GM12878 (cell line): ENCODE data around the gene SYCE1L.

Experiments used
- CBFB ChIP-seq: IDR thresholded peaks from 2 replicates; pipeline ENCODE4 v1.6.1; 2016; ENCODE audit warnings: antibody characterized with exemption, low read depth
- CBX3 ChIP-seq: fragments of 200-600 bp; sonication (generic); IDR thresholded peaks from 2 replicates; pipeline ENCODE4 v1.6.1; 2016; ENCODE audit warnings: low read depth, borderline replicate concordance
- CHD4 ChIP-seq: fragments of 200-600 bp; sonication (generic); IDR thresholded peaks from 2 replicates; pipeline ENCODE4 v1.6.1; 2016; ENCODE audit warnings: mild to moderate bottlenecking
- DPF2 ChIP-seq: fragments of 450-650 bp; IDR thresholded peaks from 2 replicates; pipeline ENCODE4 v1.6.1; 2017; ENCODE audit warnings: mild to moderate bottlenecking
- NFYB ChIP-seq: IDR thresholded peaks from 2 replicates; pipeline ENCODE4 v1.6.1; 2011; ENCODE audit warnings: low read depth, mild to moderate bottlenecking, low read length, improper control_type of control experiment, moderate library complexity; ENCODE audit not compliant: insufficient read depth
- POLR2A ChIP-seq: IDR thresholded peaks from 2 replicates; pipeline ENCODE4 v1.6.1; 2011; ENCODE audit warnings: low read depth, mild to moderate bottlenecking, low read length
- STAT3 ChIP-seq: IDR thresholded peaks from 2 replicates; pipeline ENCODE4 v1.6.1; 2011; ENCODE audit warnings: low read depth, low read length, improper control_type of control experiment
- TF ChIP-seq, protein P1 (sequence below): fragments of 450-650 bp; IDR thresholded peaks from 2 replicates; pipeline ENCODE4 v1.6.1; 2016; ENCODE audit warnings: mild to moderate bottlenecking
- TF ChIP-seq, protein P2 (sequence below): fragments of 450-650 bp; formaldehyde crosslinking; IDR thresholded peaks from 2 replicates; pipeline ENCODE4 v1.5.0; 2022; ENCODE audit warnings: mild to moderate bottlenecking, missing genetic modification characterization
- TF ChIP-seq, protein P3 (sequence below), 3 experiments: IDR thresholded peaks in 2 of 3; conservative IDR thresholded peaks in 1 of 3; 2 replicates each; pipeline ENCODE4 v1.5.1; 2011; ENCODE audit warnings: low read depth in 3 of 3, low read length in 3 of 3, mild to moderate bottlenecking in 3 of 3, control low read depth in 2 of 3, moderate library complexity in 2 of 3, inconsistent platforms in 1 of 3, mixed read lengths in 1 of 3; ENCODE audit not compliant: control insufficient read depth in 2 of 3, insufficient read depth in 1 of 3; ENCODE audit errors: extremely low read depth in 1 of 3
- TF ChIP-seq, protein P4 (sequence below): IDR thresholded peaks from 2 replicates; pipeline ENCODE4 v1.6.1; 2012; ENCODE audit warnings: mild to moderate bottlenecking, low read depth, low read length
- TF ChIP-seq, protein P5 (sequence below): IDR thresholded peaks from 2 replicates; pipeline ENCODE4 v1.6.1; 2011; ENCODE audit warnings: borderline replicate concordance, low read depth, mild to moderate bottlenecking, moderate library complexity, mixed read lengths, low read length; ENCODE audit not compliant: insufficient read depth; ENCODE audit errors: extremely low read length

DNA sequence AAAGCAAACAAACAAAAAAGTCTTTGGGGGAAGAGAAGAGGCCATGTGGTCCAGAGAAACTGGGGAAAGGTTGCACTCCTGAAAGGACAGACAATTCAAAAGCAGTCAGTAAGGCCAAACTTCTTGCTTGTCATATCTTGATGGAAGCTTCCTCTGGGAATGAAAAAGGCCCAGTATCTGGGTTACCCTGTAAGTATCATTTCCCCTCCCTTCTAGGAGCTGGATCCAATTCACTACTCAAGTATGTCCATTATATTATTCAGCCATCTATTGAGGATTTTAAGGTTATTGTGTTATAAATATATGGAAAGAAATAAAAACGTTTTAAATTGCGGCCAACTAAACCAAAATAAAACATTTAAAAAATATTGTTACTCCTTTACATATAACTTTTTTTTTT lies 34.2 kb upstream of the SYCE1L start:
- TF ChIP-seq CHD4, result no peak
- TF ChIP-seq, protein P1, sequence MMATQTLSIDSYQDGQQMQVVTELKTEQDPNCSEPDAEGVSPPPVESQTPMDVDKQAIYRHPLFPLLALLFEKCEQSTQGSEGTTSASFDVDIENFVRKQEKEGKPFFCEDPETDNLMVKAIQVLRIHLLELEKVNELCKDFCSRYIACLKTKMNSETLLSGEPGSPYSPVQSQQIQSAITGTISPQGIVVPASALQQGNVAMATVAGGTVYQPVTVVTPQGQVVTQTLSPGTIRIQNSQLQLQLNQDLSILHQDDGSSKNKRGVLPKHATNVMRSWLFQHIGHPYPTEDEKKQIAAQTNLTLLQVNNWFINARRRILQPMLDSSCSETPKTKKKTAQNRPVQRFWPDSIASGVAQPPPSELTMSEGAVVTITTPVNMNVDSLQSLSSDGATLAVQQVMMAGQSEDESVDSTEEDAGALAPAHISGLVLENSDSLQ, result no peak
- TF ChIP-seq, protein P2, sequence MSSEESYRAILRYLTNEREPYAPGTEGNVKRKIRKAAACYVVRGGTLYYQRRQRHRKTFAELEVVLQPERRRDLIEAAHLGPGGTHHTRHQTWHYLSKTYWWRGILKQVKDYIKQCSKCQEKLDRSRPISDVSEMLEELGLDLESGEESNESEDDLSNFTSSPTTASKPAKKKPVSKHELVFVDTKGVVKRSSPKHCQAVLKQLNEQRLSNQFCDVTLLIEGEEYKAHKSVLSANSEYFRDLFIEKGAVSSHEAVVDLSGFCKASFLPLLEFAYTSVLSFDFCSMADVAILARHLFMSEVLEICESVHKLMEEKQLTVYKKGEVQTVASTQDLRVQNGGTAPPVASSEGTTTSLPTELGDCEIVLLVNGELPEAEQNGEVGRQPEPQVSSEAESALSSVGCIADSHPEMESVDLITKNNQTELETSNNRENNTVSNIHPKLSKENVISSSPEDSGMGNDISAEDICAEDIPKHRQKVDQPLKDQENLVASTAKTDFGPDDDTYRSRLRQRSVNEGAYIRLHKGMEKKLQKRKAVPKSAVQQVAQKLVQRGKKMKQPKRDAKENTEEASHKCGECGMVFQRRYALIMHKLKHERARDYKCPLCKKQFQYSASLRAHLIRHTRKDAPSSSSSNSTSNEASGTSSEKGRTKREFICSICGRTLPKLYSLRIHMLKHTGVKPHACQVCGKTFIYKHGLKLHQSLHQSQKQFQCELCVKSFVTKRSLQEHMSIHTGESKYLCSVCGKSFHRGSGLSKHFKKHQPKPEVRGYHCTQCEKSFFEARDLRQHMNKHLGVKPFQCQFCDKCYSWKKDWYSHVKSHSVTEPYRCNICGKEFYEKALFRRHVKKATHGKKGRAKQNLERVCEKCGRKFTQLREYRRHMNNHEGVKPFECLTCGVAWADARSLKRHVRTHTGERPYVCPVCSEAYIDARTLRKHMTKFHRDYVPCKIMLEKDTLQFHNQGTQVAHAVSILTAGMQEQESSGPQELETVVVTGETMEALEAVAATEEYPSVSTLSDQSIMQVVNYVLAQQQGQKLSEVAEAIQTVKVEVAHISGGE (CRISPR knock-in tag), result no peak
- TF ChIP-seq, protein P3, sequence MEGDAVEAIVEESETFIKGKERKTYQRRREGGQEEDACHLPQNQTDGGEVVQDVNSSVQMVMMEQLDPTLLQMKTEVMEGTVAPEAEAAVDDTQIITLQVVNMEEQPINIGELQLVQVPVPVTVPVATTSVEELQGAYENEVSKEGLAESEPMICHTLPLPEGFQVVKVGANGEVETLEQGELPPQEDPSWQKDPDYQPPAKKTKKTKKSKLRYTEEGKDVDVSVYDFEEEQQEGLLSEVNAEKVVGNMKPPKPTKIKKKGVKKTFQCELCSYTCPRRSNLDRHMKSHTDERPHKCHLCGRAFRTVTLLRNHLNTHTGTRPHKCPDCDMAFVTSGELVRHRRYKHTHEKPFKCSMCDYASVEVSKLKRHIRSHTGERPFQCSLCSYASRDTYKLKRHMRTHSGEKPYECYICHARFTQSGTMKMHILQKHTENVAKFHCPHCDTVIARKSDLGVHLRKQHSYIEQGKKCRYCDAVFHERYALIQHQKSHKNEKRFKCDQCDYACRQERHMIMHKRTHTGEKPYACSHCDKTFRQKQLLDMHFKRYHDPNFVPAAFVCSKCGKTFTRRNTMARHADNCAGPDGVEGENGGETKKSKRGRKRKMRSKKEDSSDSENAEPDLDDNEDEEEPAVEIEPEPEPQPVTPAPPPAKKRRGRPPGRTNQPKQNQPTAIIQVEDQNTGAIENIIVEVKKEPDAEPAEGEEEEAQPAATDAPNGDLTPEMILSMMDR (IDR thresholded peaks at IDR 0.05 in 2 of 3, conservative IDR thresholded peaks at IDR 0.05 in 1 of 3; ENCODE audit: control insufficient read depth in 2 of 3, extremely low read depth in 1 of 3, insufficient read depth in 1 of 3, low read depth in 3 of 3, low read length in 3 of 3), result no peak
- TF ChIP-seq STAT3, result no peak
- TF ChIP-seq NFYB, result no peak
- TF ChIP-seq, protein P4, sequence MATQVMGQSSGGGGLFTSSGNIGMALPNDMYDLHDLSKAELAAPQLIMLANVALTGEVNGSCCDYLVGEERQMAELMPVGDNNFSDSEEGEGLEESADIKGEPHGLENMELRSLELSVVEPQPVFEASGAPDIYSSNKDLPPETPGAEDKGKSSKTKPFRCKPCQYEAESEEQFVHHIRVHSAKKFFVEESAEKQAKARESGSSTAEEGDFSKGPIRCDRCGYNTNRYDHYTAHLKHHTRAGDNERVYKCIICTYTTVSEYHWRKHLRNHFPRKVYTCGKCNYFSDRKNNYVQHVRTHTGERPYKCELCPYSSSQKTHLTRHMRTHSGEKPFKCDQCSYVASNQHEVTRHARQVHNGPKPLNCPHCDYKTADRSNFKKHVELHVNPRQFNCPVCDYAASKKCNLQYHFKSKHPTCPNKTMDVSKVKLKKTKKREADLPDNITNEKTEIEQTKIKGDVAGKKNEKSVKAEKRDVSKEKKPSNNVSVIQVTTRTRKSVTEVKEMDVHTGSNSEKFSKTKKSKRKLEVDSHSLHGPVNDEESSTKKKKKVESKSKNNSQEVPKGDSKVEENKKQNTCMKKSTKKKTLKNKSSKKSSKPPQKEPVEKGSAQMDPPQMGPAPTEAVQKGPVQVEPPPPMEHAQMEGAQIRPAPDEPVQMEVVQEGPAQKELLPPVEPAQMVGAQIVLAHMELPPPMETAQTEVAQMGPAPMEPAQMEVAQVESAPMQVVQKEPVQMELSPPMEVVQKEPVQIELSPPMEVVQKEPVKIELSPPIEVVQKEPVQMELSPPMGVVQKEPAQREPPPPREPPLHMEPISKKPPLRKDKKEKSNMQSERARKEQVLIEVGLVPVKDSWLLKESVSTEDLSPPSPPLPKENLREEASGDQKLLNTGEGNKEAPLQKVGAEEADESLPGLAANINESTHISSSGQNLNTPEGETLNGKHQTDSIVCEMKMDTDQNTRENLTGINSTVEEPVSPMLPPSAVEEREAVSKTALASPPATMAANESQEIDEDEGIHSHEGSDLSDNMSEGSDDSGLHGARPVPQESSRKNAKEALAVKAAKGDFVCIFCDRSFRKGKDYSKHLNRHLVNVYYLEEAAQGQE, result no peak
- TF ChIP-seq CBFB, result no peak
- TF ChIP-seq, protein P5, sequence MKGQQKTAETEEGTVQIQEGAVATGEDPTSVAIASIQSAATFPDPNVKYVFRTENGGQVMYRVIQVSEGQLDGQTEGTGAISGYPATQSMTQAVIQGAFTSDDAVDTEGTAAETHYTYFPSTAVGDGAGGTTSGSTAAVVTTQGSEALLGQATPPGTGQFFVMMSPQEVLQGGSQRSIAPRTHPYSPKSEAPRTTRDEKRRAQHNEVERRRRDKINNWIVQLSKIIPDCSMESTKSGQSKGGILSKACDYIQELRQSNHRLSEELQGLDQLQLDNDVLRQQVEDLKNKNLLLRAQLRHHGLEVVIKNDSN, result no peak
- no peak for TF ChIP-seq CBX3
- TF ChIP-seq POLR2A, result no peak
- no peak for TF ChIP-seq DPF2
